Stimulated activated CD4-positive, alpha-beta T cell treated with anti-CD3 and anti-CD28 coated beads, Interleukin-12 subunit alpha, Interleukin-12 subunit beta, amount 100 ng/mL, for 48 hours (primary cell): ENCODE measurements around the gene ACYP2.
"Not testable (repeated sequence)": the region's sequence is repeated elsewhere in the genome, so short reads cannot be mapped to it uniquely, and the experiment has no call there.

Source experiments
- DNase-seq, 3 donors: peaks; one replicate each; pipeline ENCODE4 v3.0.0-alpha.2; 2020; ENCODE audit warnings: low read depth in 2 of 3, low spot score in 1 of 3

The ACYP2 gene

DNA sequence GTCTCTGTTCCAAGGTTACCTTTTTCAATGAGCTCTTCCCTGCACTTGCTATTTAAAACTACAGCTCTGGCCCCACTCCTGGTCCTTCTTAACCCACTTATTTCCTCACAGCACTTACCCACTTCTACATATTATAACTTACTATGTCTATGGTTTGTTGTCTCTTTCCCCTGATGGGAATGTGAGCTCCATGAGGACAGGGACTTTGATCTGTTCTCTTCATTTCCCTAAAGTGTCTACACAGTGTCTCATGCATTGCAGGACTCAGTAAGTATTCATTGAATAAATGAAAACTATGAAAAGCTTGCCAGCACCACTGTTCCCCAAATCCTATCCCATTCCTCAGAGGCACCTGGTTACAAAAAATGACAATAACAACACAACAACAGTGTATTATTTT lies 18.3 kb upstream of the ACYP2 start:
- no peak for DNase-seq

GRCh38 chr2:54099370-54099769 lies 16.0 kb upstream of the ACYP2 start:
- no peak for DNase-seq

DNA sequence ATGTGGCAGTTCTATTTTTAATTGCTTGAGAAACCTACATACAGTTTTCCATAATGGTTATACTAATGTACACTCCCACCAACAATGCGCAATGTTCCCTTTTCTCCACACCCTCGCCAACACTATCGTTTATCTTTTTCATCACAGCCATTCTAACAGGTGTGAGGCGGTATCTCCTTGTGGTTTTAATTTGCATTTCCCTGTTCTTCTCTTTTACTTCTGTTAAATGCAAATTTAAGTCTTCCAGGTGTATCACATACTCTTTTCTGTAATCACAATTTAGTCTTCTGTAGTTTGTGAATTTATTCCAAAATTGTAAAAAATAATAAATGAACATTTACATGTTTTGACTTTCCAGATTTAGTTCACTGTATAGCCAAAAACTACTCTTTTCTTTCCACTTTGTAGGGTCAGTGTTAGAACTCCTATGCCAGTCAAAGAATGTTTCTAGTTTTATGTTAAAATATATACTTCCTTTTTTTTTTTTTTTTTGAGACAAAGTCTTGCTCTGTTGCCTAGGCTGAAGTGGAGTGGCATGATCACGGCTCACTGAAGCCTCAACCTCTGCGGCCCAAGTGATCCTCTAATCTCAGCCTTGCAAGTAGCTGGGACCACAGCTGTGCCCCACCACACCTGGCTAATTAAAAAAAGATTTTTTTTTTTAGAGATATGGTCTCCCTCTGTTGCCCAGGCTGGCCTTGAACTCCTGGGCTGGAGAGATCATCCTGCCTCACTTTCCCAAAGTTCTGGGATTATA lies 15.4 kb upstream of the ACYP2 start:
- no peak for DNase-seq

DNA sequence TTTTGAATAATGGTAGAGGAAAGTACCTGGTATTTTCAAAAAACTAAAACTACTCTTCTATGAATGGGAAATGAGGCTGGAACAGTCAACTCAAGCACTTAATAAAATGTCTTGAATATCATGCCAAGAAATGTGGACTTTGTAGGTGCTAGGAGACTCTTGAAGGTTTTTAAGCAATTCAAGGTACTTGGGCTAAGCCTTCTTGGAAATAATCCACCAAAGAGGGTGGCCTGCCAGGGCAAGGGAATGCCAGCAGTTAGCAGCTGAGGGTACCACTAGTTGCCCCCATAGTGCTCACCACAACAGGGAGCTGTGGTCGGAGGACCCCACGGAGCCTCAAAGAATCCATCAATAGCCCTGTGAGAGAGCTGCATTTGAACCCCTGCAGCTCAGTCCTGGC lies 14.6 kb upstream of the ACYP2 start:
- DNase-seq = no peak

- DNase-seq = no peak
Observed at GRCh38 chr2:54103454-54104314, 11.7 kb upstream of the ACYP2 start.

- peak in 1 of 3 donors; percentile 32 for DNase-seq
Observed at GRCh38 chr2:54106631-54107454, 8.6 kb upstream of the ACYP2 start.

- no peak for DNase-seq
Observed at GRCh38 chr2:54107455-54107764, 8.0 kb upstream of the ACYP2 start.

GRCh38 chr2:54107903-54108615 lies 7.4 kb upstream of the ACYP2 start:
- no peak for DNase-seq

- no peak for DNase-seq
Observed at GRCh38 chr2:54109848-54110247, 5.6 kb upstream of the ACYP2 start.

DNA sequence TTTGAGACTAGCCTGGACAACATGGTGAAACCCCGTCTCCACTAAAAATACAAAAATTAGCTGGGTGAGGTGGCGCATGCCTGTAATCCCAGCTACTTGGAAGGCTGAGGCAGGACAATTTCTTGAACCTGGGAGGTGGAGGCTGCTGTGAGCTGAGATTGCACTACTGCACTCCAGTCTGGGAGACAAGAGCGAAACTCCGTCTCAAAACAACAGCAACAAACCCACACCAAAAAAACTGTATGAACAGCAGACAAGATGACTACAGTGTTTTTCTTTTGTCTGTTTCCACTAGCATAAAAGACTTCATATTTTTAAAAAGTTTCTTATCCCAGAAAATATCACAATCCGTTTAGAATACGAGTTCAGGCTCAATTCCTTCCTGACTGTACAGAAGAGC lies 936 bp upstream of the ACYP2 start:
- DNase-seq = not testable (repeated sequence)

- no peak for DNase-seq
Observed at GRCh38 chr2:54114936-54115283, 505 bp upstream of the ACYP2 start.

GRCh38 chr2:54116598-54116997 lies 1.2 kb downstream of the ACYP2 start:
- not testable (repeated sequence) for DNase-seq

DNA sequence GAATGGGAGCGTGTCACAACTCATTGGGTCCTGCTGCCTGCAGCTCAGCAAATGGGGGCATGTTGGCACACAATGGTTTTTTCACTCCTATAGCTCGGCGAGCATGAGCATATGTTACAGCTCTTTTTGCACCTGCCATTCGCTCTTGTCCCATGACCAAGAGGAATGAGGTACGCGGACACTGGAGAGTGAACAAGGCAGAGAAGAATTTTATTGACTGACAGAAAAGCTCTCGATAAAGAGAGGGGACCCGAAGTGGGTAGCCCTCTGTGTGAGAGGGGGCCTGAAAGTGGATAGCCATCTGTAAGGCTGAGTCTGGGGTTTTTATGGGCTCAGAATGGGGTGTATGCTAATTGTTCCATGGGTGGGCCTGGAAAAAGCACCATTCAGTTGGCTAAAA lies 5.5 kb downstream of the ACYP2 start:
- no peak for DNase-seq

DNA sequence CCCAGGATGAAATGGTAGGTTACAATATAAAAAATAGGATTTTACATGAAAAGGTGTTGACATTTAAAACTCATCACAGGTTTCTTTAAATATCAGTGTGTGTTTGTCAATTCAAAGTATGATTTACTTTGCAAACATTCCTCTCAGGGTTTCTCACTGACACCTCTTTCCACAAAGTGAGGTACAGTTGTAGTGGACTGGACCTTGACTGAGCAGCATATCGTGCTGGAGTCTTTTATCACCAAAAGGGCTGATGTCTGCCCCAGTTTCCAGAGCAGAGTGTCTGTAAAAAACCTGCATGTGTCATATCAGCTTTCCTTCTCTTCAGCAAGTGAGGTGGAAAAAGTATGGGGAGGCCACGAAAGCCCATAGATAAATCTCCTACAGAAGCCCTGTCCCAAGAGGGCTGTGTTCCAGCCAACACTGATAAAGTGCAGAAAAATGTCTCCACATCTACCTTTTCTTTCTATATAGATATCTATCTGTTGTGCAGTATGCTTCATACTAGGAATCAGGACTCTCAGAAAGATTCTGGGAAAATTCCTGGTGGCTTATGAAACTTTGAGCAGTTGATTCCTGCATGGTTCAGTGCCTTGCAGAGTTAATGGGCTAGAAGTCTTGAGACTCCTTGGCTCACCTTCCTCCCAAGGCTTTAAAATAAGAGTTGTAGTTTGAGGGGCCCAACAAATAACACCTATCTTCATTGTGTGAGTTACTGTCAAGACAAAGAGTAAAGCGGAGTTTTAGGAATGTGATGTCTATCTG lies 6.9 kb downstream of the ACYP2 start:
- no peak for DNase-seq

- no peak for DNase-seq
Observed at GRCh38 chr2:54122939-54123338, 7.5 kb downstream of the ACYP2 start.

GRCh38 chr2:54127174-54127573 lies 11.8 kb downstream of the ACYP2 start:
- DNase-seq = not testable (repeated sequence)

DNA sequence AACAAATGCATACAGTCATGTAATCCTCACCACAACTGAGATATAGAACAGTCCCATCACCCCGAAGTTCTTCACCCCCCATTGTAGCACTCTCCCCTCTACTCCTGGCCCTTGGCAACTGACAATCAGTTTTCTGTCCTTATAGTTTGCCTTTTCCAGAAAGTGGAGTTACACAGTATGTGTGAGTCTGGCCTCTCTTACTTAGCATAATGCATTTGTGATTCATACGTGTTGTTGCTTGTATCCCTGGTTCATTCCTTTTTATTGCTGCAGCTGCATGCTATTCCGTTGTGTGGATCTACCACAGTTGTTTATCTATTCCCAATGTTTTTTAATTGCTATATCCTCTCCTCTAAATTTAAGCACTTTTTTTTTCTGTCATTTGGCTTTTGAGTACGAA lies 17.6 kb downstream of the ACYP2 start:
- no peak for DNase-seq

DNA sequence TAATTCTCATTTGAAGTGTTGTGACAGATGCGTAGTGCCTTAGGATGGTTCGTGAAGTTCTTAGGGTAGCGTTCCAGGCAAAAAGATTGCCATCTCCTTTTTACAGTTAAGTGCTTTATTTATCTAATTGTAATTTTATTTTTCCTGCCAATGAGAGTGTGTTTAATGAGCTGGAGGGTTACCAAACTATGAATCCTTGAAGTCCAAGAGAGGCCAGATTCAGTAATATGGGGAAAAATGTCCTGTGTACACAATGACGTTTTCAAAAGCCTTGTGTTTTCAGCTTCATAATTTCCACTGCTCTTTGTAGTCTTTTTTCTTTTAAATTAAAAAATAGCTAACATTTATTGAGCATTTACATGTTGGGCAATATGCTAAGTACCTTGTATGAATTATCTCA lies 23.8 kb downstream of the ACYP2 start:
- DNase-seq = no peak

DNA sequence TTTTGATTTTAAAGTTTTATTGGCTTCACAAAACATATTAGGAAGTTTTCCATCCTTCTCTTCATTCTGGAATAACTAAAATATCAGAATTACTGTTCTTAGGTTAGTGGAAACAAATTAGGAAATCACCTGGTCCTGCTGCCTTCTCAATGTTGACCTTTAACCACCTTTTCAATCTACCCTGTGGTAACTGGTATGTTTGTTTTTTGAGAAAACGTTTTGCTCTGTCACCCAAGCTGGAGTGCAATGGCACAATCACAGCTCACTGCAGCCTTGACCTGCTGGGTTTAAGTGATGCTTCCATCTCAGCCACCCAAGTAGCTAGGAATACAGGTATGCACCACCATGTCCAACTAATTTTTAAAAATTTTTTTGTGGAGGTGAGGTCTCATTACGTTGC lies 28.4 kb downstream of the ACYP2 start:
- no peak for DNase-seq

DNA sequence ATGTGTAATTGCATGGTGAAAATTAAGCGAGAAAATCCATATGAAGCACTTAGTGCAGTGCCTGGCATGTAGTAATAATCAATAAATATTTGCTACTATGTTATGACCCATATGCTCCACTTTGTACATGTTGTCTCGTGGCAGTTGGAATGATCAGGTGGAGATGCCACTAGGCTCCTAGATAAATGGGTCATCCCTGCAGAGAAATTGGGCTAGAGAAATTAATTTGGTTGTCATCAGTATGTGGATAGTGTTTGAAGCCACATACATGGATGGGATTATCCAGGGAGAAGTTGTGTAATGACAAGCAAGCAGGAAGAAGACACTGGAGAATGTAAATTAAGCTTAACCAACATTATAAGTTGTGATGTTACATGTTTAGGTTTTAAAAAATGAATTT lies 33.0 kb downstream of the ACYP2 start:
- DNase-seq = no peak
